HG03575 (cell line): ENCODE results near the gene SPDYE1.
"Not testable (repeated sequence)": the region's sequence is repeated elsewhere in the genome, so short reads cannot be mapped to it uniquely, and the experiment has no call there.

Source experiments
- ATAC-seq: cut with Tn5 transposase; IDR thresholded peaks from one replicate; pipeline ENCODE4 v1.9.1; 2021; ENCODE audit not compliant: unreplicated experiment, insufficient number of reproducible peaks, low FRiP score; ENCODE audit errors: extremely low read depth

SPDYE1 gene

DNA sequence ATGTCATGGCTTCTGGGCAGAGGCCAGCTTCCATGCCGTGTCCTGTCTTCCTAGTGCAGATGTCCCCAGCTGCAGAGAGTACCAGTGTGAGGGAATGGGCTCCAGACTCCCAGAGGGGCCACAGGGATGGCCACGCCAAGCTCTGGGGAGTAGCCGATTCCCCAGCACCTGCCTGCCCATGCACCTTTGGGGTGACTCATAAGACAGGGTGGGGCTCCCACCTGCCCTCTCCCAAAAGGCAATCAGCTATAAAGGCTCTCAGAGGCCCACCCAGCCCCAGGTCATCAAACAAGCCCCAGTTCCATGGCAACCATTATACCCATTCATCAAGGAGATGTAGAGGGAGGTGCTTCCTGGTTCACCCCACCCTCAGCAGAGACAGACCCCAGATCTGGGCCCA lies at the start of gene SPDYE1:
SPDYE1 (plus strand) TSS at position 366 of the 400 bp plus-strand sequence. CDS start 2,053 bp downstream, outside the sequence.
- ATAC-seq, result not testable (repeated sequence)

GRCh38 chr7:43952028-43952427 lies 45.7 kb upstream of the SPDYE1 start:
- ATAC-seq, result no peak

GRCh38 chr7:43953071-43953470 lies 44.6 kb upstream of the SPDYE1 start:
- ATAC-seq, result no peak

- ATAC-seq, result no peak
These were observed 43.0 kb upstream of the SPDYE1 start for GRCh38 chr7:43954524-43955228.

DNA sequence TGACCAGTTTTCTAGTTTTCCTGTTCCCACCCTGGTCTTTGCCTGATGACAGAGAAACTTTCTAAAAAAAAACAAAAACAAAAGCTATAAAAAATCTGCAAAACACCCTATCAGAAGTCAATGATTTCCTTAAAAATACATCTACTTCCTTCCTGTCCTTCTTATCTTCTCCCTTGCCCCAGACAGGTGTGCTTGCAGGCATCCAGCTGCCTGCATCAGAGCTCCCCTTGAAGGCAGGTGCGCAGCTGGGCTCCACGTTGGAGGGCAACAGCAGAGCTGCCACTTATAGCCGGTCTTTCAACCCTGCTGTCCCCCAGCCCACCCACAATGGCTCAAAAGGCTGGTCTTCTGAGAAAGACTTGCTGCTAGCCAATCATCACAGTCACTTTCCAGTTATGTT lies 41.7 kb upstream of the SPDYE1 start:
- ATAC-seq, result no peak

GRCh38 chr7:43960933-43961332 lies 36.8 kb upstream of the SPDYE1 start:
- no peak for ATAC-seq

DNA sequence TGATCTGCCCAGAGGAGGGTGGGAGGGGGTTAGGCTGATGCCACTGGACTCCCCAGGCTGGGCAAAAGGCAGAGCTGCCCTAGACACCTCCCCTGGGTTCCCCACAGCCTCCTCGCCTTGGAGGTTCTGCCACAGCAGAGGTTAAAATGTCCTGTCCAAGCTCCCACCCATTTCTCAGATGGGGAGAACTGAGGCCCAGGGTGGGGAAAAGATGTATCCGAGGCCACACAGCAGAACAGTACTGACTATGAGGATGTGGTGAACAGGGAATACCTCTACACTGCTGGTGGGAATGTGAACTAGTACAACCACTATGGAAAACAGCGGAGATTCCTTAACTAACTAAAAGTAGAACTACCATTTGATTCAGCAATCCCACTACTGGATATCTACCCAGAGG lies 31.3 kb upstream of the SPDYE1 start:
- ATAC-seq, result not testable (repeated sequence)

GRCh38 chr7:43968172-43969040 lies 29.3 kb upstream of the SPDYE1 start:
- not testable (repeated sequence) for ATAC-seq

GRCh38 chr7:43969586-43969985 lies 28.1 kb upstream of the SPDYE1 start:
- ATAC-seq, result not testable (repeated sequence)

- ATAC-seq, result not testable (repeated sequence)
These were observed 27.0 kb upstream of the SPDYE1 start for GRCh38 chr7:43970698-43971097.

GRCh38 chr7:43974033-43974573 lies 23.6 kb upstream of the SPDYE1 start:
- ATAC-seq, result not testable (repeated sequence)

GRCh38 chr7:43974725-43975482 lies 22.8 kb upstream of the SPDYE1 start:
- ATAC-seq, result not testable (repeated sequence)

- ATAC-seq, result no peak
These were observed 20.2 kb upstream of the SPDYE1 start for GRCh38 chr7:43977525-43977924.

GRCh38 chr7:43978102-43978501 lies 19.6 kb upstream of the SPDYE1 start:
- not testable (repeated sequence) for ATAC-seq

DNA sequence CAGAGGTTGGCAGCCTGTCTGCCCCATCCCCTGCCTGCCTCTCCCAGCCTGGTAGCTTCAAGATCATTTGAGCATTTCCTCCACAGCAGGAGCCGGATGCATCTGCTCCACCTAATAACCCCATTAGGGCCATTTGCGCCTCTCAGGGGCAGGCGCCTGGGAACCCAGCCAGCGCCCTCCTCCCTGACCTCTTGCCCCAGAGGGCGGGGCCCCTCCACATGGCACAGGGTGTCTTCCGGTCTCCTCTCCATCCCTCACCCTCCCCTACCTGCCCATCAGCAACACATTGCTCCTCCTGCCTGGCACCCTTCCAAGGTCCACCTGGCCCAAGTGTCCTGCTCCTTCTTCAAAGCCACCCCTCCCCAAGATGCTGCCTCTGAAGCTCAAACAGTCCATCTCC lies 14.8 kb upstream of the SPDYE1 start:
- ATAC-seq, result not testable (repeated sequence)

- ATAC-seq, result not testable (repeated sequence)
These were observed 14.0 kb upstream of the SPDYE1 start for GRCh38 chr7:43983736-43984135.

DNA sequence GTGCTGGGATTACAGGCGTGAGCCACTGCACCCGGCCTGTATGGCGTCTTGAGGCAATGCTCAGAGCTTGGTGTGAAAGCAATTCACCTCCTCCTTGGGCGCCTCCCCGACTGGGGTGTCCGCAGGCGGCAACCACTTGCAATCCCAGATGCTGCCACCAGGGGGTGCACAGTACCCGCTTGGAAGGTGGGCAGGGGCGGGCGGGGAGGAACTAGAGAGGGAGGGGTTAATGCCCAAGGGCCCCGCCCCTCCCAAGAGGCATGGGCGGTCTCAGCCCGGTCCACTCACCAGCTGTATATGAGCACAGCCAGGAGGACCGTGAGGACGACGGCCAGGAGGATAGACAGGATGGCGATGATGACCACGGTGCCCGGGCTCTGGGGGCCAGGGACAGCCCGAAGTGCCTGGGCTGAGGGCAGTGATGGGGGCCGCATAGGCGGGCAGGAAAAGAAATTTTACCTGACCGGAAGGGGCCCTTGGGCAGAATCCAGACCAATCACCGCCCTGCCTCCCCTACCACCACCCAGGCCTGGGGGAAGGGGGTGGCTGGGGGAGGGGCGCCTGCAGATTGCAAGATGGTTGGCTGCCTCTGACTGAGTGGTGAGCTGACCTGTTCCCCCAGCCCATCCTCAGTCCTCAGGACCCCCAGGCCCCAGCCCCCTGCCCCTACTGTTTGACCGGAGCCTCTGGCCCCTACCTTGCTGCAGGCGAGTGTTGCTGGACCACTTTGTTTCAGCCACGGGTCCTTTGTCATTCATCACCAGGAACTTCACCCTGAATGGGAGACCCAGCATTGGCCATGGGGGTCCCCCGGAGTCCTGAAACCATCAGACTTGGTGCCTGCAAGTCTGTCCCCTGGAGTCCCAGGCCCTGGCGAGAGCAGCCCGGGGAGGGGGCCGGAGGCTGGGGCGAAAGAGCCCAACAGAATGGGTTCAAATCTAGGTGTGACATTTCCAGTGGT lies 11.5 kb upstream of the SPDYE1 start:
- ATAC-seq, result not testable (repeated sequence)

- ATAC-seq, result not testable (repeated sequence)
These were observed 10.2 kb upstream of the SPDYE1 start for GRCh38 chr7:43987476-43987875.
